Heart left ventricle (tissue), 13 donors: ENCODE data around the gene KDM4B.
A peak's percentile ranks its signal among the peaks of the same experiment; 100 is the strongest.

Experiments
- POLR2A ChIP-seq, 2 donors: fragments of 450-650 bp; IDR thresholded peaks; one replicate each; pipeline ENCODE4 v1.6.1; 2017; ENCODE audit warnings: antibody characterized with exemption in 2 of 2, mild to moderate bottlenecking in 2 of 2, moderate library complexity in 2 of 2
- TF ChIP-seq, protein P1 (sequence below), 12 donors: fragments of 200-600 bp; sonication (generic) in 4 of 12; IDR thresholded peaks; one replicate each; pipeline versions ENCODE4 v1.5.0 to v1.8.0; 2018 to 2022; ENCODE audit warnings: antibody characterized with exemption in 12 of 12, mild to moderate bottlenecking in 5 of 12
- donor health status: ischemic (EF 13 %, LVEDD 7.1; RV severe dilation, severe dysfunction).
- donor health status: DM: no; HTN: yes; CAD: no.
- donor health status: DM: no; HTN: no; CAD: no.
- donor health status: ischemic (EF 25% LVEDD 6.9; RV normal size, moderate dysfunction).
- donor health status: ischemic (EF 25% LVEDD 5.7; RV mildly dilated, moderate dysfunction).
- donor health status: ischemic (EF 35%, LVEDD 5.7; RV mildly dilated, moderate dysfunction).
- donor health status: nonischemic (EF 11% LVEDD 7.7; RV severe dilation, severe dysfunction).
- donor health status: DM: yes; HTN: yes; CAD: no.
- donor health status: PGD.
- donor health status: ischemic (EF 29% LVEDD 5.4; RV normal size, mild dysfunction).
- donor health status: nonischemic (EF 23%, LVEDD 6.1; RV moderate dilation, normal function).

GRCh38 chr19:4970558-4971423 lies 1.9 kb downstream of the KDM4B start:
- TF ChIP-seq, protein P1, sequence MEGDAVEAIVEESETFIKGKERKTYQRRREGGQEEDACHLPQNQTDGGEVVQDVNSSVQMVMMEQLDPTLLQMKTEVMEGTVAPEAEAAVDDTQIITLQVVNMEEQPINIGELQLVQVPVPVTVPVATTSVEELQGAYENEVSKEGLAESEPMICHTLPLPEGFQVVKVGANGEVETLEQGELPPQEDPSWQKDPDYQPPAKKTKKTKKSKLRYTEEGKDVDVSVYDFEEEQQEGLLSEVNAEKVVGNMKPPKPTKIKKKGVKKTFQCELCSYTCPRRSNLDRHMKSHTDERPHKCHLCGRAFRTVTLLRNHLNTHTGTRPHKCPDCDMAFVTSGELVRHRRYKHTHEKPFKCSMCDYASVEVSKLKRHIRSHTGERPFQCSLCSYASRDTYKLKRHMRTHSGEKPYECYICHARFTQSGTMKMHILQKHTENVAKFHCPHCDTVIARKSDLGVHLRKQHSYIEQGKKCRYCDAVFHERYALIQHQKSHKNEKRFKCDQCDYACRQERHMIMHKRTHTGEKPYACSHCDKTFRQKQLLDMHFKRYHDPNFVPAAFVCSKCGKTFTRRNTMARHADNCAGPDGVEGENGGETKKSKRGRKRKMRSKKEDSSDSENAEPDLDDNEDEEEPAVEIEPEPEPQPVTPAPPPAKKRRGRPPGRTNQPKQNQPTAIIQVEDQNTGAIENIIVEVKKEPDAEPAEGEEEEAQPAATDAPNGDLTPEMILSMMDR (IDR thresholded peaks at IDR 0.05), result peak in 2 of 12 donors; percentile 5 to 11
- no peak for TF ChIP-seq POLR2A (IDR thresholded peaks at IDR 0.05)
